IPS-18c (cell line): ENCODE data around the gene KCNJ2.

Experiments used
- H3K4me3 ChIP-seq: 2 replicates; pipeline ENCODE4 v1.7.0; 2013; ENCODE audit warnings: low read depth, mild to moderate bottlenecking, low read length, moderate library complexity; ENCODE audit not compliant: insufficient read depth
- H3K9me3 ChIP-seq: one replicate; pipeline ENCODE4 v1.6.1; 2013; ENCODE audit warnings: mild to moderate bottlenecking, low read length, moderate library complexity; ENCODE audit not compliant: control insufficient read depth, insufficient read depth

KCNJ2 gene

GRCh38 chr17:70183508-70183907, 14.2 kb downstream of the KCNJ2 start:
- Histone ChIP-seq H3K4me3 (no peak overlapping the region), H3K9me3 (no peaks in the 10 kb centered on the region)

DNA sequence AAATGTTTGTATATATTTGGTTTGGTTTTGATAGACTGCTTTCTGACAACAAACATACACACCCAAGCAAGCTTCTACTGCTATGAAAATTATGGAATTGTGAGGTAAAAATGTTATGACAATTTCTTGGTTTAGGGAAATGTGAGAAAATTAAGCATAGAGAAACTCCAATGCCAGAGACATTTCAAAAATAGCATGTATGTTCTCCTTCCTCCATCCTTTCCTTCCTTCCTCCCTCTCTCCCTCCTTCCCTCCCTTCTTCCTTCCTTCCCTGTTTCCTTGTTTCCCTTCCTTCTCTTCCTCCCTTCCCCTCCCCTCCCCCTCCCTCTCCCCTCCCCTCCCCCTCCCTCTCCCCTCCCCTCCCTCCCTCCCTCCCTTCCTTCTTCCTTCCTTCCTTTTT, 14.9 kb downstream of the KCNJ2 start:
- H3K4me3 ChIP-seq, result no peak overlapping the region
- no peaks in the 10 kb centered on the region for H3K9me3 ChIP-seq

DNA sequence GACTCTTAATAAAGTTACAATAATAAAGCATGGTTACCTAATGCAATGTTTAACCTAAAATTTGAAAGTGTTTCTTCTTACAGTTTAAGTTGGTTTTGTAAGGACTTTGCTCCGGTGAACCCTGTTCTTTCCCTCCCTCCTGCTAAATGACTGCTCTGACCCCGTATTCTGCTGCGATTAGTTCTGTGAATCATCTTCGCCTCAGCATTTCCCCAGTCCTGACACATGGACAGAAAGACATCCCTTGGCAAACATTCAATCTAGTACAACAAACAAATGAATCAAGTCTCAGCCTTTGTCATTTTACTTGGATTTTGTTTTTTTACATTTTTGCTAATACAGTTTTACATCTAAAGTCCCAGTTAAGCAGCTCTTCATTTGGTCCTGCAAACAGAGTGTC, 15.4 kb downstream of the KCNJ2 start:
- H3K9me3 ChIP-seq, result no peaks in the 10 kb centered on the region

GRCh38 chr17:70185285-70185684, 16.0 kb downstream of the KCNJ2 start:
- no peak overlapping the region for H3K4me3 ChIP-seq
- H3K9me3 ChIP-seq, result no peaks in the 10 kb centered on the region

More for the DNA sequence above, 15.4 kb downstream of the KCNJ2 start:
- H3K4me3 ChIP-seq, result no peak overlapping the region

GRCh38 chr17:70187383-70187782, 18.1 kb downstream of the KCNJ2 start:
- no peaks in the 10 kb centered on the region for H3K9me3 ChIP-seq
- H3K4me3 ChIP-seq, result no peak overlapping the region

DNA sequence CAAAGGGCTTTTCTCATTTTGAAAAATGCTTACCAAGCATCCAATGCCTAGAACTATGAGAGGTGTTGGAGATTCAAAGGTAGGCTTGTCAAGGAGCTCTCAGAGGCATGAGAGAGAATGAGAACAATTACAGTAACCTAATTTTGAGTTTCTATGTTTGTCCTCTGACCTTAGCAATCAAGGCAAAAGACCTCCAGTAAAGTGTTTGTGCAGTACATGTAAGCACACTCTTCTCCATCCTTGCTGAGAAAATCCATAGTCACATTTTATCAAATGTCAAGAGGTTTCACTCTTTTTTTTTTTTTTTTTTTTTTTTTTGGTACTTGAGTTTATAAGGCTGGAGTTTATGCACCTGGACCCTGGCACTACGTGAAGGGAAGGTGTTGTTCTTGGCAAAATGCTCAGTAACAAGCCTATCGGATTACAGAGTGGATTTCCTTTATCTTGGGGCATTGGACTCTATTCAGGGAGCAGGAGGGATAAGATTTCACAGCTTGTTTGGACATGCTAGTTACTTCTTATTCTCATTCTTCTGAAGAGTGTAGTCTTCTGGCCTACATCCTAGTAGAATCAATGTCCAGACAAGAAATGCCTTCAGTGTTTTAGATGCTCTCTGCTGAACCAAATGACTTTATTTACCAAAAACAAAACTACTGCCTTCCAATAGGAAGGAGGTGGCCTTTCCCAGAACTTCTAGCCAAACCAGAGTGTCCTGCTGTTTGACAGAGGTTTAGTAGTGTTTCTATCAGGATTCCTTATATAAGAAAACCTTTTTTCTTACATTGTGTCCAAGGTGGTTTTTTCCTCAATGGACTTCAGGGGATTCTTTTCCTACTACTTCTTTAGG, 21.9 kb downstream of the KCNJ2 start:
- no peak overlapping the region for H3K4me3 ChIP-seq
- H3K9me3 ChIP-seq, result no peaks in the 10 kb centered on the region

DNA sequence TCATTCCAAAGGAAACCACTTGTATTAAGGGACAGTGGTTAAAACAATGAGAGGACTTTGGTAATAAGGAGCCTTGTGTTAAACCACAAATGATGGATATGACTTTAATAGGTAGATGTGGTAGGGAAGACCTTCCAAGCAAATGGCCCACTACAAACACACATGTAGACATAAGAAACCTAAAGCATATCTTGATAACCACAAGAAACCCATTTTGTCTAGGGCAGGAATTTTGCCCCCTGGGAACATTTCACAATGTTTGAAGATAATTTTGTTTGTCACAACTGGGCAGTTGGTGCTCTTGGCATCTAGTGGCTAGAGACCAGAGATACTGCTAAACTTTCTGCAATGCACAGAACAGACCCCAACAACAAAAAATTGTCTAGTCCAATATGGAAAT, 25.8 kb downstream of the KCNJ2 start:
- no peaks in the 10 kb centered on the region for H3K9me3 ChIP-seq
- H3K4me3 ChIP-seq, result no peak overlapping the region

DNA sequence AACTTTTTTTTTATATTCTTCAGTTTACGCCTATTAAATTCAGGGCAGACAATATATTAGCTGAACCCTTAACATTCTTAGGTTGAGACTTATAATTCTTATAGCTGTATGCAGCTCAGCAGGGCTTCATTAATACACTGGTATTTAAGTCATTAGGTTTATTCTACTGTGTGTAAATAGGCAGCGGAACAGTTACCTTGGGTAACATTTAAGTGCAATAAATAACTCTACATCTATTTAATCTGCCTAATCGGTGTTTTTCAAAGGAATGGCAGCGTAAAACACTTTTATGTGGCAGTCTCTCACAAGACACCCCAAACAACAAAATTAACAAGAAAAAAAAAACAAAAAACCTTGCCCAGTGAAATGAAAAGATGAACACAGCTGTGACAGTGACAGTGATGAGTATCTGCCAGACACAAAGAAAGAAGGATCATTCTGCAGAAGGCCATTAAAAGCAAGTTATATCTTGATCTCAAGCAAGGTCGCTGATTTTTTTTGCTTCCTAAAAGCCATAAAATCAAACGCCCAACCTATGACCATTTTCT, 32.6 kb downstream of the KCNJ2 start:
- no peak overlapping the region for H3K4me3 ChIP-seq
- no peaks in the 10 kb centered on the region for H3K9me3 ChIP-seq

- Histone ChIP-seq H3K4me3 (no peak overlapping the region), H3K9me3 (no peaks in the 10 kb centered on the region)
Measured at GRCh38 chr17:70202840-70203239, 33.5 kb downstream of the KCNJ2 start.

DNA sequence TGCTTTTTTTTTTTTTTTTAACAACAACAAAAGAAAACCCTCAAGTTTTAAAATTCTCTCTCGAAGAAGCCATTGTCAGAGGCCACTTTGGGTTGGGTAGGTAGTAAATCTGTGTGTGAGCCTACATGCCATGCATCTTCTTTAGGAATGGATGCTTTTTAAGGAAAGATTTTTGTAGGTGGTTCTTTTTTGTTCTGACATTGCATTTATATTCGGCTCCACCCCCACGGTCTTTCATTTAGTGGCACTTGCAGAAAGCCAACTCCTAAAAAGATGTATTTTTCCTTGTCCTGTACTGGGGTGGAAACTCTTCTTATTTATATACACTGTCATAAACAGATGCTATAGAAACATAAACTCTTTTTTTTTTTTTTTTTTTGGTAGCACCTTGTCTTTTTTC, 35.1 kb downstream of the KCNJ2 start:
- Histone ChIP-seq H3K9me3 (no peaks in the 10 kb centered on the region), H3K4me3 (no peak overlapping the region)

GRCh38 chr17:70205401-70205800, 36.1 kb downstream of the KCNJ2 start:
- no peak overlapping the region for H3K4me3 ChIP-seq
- no peaks in the 10 kb centered on the region for H3K9me3 ChIP-seq

DNA sequence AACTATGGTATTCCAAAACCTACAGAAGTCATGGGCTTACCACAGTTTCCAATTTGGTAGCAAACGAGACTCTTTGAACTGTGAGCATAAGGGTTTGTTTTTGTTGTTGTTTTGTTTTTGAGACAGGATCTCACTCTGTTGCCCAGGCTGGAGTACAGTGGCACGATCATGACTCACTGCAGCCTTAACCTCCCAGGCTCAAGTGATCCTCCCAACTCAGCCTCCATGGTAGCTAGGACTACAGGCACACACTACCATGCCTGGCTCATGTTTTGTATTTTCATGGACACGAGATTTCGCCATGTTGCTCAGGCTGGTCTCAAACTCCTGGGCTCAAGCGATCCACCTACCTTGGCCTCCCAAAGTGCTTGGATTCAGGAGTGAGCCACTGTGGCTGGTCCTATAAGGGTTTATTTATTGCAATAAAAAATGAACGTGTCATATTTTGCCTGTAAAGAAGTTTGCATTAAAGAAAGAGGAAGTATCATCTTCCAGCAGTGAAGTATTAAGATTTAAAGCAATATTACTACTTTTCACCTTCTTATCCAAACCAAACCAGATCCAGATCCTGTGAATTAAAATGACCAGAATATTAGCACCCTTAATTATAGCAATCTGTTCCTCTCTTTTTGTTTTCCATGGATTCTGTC, 37.2 kb downstream of the KCNJ2 start:
- H3K9me3 ChIP-seq, result no peaks in the 10 kb centered on the region
- no peak overlapping the region for H3K4me3 ChIP-seq

DNA sequence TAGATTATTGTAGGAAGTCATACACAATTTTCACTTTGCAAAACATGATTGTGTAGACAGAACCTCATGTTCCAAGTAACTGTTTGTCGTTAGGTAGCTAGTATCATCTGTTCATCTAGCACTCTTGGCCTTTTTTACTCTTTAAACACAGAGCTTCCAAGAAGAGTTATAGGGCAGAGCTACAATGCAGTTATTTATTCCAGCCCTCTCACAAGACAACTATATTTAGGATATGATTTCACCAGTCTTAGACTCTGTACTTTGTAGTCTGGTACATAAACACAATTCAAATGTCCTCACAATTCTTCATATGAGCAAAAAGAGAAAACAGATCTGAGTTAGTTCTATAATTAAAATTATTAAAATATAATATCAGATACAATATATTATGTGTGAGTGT, 37.9 kb downstream of the KCNJ2 start:
- H3K4me3 ChIP-seq, result no peak overlapping the region
- H3K9me3 ChIP-seq, result no peaks in the 10 kb centered on the region

DNA sequence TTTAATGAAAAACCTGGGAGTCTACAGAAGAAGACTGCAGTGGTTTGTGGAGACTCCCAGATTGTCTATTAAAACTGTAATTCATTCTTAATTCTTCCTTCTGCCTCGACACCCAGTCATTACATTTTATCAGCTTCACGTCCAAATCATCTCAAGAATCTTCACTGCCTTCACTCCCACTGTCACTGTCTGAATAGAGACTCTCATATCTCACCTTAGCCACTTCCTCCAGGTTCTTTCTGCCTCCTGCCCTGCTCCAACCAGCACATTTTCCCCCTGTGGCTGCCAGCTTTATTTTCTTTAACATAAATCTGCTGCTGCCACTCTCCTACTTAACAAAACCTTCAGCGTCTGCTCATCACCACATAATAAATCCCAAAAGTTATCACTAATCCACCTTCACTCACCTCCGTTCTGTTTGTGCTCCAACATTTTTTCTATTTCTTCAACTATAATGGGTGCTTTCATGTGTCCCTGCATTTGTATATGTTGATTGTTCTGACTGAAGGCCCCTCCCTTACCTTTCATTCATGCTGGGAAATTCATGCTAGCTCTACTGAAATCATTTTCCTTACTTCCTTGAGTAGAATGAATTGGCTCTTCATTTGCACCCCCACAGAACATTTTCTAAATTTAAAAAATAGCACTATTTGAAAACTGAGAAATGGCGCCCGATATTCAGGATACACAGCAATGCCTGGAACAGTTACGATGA, 38.9 kb downstream of the KCNJ2 start:
- no peaks in the 10 kb centered on the region for H3K9me3 ChIP-seq
- H3K4me3 ChIP-seq, result no peak overlapping the region

DNA sequence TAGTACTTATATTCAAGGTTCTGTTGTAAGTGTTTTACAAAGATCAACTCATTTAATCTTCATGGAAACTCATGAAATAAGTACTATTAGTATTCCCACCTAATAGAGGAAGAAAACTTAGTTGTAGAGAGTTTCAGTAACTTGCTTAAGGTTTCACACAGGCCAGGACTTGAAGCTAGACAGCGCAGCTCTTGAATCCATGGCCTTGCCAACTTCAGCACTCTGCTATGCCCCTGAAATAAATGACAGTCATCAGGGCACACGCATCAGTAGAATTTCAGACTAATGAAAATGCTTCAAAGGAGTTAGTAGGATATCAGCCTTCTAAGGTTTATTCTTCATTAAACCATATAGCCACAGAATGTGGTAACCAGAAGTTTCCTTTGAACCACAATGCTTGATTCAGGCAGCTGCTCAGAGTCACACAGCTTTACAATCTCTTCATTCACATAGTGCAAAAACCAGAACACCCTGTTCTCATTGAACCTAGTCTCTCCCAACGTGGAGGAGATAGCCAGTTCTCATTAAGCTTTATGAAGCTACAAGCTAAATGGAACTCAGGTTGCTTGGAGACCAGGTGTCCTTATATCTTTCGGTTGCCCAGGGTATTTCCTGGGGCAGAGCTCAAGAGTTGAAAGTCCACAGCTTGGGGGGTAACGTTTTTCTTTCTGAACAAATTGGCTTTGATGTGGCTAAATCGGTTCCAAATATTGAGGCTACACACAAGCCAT, 39.7 kb downstream of the KCNJ2 start:
- no peak overlapping the region for H3K4me3 ChIP-seq
- no peaks in the 10 kb centered on the region for H3K9me3 ChIP-seq

DNA sequence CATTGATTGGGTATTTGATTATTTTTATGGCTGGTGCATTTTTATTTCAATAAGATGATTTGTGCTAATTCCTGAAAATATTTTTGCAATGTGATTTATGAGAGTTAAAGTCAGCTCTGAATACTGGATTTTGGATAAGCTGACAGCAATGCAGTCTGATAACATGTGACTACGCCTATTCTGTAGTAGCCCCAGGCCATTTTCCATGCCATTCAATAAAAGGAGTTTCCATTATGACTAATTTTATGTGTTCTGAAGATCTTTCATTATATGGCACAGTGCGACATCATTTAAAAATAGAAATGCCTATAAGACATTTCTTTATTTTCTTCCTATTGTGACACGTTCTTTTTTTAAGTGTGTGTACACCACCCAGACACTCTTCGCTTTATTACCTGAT, 46.3 kb downstream of the KCNJ2 start:
- no peak overlapping the region for H3K4me3 ChIP-seq
- H3K9me3 ChIP-seq, result no peaks in the 10 kb centered on the region

- Histone ChIP-seq H3K9me3 (no peaks in the 10 kb centered on the region), H3K4me3 (no peak overlapping the region)
Measured at GRCh38 chr17:70217571-70217970, 48.2 kb downstream of the KCNJ2 start.
